ENCODE measurements around the gene TMEM178B. TPM values are rescaled to one million over a fixed set of nuclear protein-coding genes. Genes with fewer than 3 reads are reported as not detected.

Gene TMEM178B
- total RNA-seq, 2 donors from 2014 or later: 0.18 to 0.25 TPM

- H3K36me3 Mint-ChIP-seq: no peaks in the 10 kb centered on the region
- no peak for DNase-seq (ENCODE audit: low spot score in 2 of 2)
- ATAC-seq: no peak
- H3K9me3 Mint-ChIP-seq: peaks cover 0 to 3% of the 10 kb centered on the region in 2 donors
- no peak overlapping the region for H3K27ac Mint-ChIP-seq
These were observed 177.3 kb downstream of the TMEM178B start for GRCh38 chr7:141251180-141251579.

GRCh38 chr7:141251957-141252356 lies 178.1 kb downstream of the TMEM178B start:
- Mint-ChIP-seq H3K27ac (no peak overlapping the region), H3K9me3 (peaks cover 7 to 8% of the 10 kb centered on the region in 2 donors), H3K36me3 (no peaks in the 10 kb centered on the region)
- DNase-seq (ENCODE audit: low spot score in 2 of 2): no peak
- no peak for ATAC-seq

- peaks cover 6 to 13% of the 10 kb centered on the region in 2 donors for H3K36me3 Mint-ChIP-seq
- DNase-seq (ENCODE audit: low spot score in 2 of 2) (no peak), ATAC-seq (no peak)
- H3K9me3 Mint-ChIP-seq: peaks cover 25% of the 10 kb centered on the region in 2 donors
- H3K27ac Mint-ChIP-seq: no peak overlapping the region
These were observed 183.7 kb downstream of the TMEM178B start for GRCh38 chr7:141257597-141257996.

GRCh38 chr7:141258559-141258958 lies 184.7 kb downstream of the TMEM178B start:
- Mint-ChIP-seq H3K36me3 (peaks cover 6 to 13% of the 10 kb centered on the region in 2 donors), H3K27ac (no peak overlapping the region), H3K9me3 (peaks cover 25% of the 10 kb centered on the region in 2 donors)
- DNase-seq (ENCODE audit: low spot score in 2 of 2): no peak
- ATAC-seq: no peak

GRCh38 chr7:141262101-141263090 lies 188.5 kb downstream of the TMEM178B start:
- no peak for DNase-seq (ENCODE audit: low spot score in 2 of 2)
- Mint-ChIP-seq H3K27ac (no peak overlapping the region), H3K36me3 (peaks cover 6 to 13% of the 10 kb centered on the region in 2 donors), H3K9me3 (peaks cover 17 to 18% of the 10 kb centered on the region in 2 donors)
- no peak for ATAC-seq

DNA sequence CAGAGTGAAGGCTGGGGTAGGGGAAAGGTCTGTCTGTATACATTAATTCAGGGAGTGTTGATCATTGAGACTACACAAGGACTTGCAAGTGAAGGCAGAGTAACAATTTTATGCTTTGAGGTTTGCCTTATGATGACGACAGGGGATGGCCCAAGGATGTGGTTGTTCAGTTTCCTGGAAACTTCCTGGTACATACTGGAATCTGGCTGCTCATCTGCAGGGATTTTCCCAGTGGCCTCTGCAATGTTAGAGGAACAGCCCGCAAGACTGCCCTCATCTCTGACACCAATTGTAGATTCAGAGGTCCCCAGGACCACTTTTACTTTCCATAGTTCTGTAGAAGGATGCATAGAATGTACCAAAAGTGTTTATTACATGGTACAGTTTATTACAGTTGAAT lies 189.6 kb downstream of the TMEM178B start:
- ATAC-seq: peak in 1 of 2 donors; percentile 18
- DNase-seq (ENCODE audit: low spot score in 2 of 2): no peak
- H3K9me3 Mint-ChIP-seq: peaks cover 14 to 16% of the 10 kb centered on the region in 2 donors
- H3K36me3 Mint-ChIP-seq: peaks cover 6 to 13% of the 10 kb centered on the region in 2 donors
- no peak overlapping the region for H3K27ac Mint-ChIP-seq

DNA sequence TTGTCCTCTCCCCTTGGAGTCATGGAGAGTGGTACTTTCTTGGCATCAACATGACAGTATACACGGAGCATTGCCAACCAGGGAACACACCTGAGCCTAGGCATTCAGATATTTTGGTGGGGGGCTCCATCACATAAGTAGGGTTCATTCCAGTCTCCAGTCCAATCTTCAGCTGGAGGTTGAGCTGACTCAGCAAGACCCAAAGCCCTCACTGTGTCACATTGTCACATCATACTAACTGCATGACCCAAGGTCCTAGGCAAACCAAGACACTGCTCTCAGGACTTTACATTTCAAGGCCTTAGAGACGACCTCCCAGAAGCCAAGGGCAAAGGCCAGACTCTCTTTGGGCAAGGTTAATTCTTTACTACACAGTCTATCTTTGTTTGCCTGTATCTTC lies 190.1 kb downstream of the TMEM178B start:
- no peak overlapping the region for H3K27ac Mint-ChIP-seq
- H3K9me3 Mint-ChIP-seq: peaks cover 9 to 12% of the 10 kb centered on the region in 2 donors
- DNase-seq (ENCODE audit: low spot score in 2 of 2) (no peak), ATAC-seq (no peak)
- H3K36me3 Mint-ChIP-seq: peaks cover 2 to 9% of the 10 kb centered on the region in 2 donors

- no peak for ATAC-seq
- peaks cover 0 to 8% of the 10 kb centered on the region in 2 donors for H3K36me3 Mint-ChIP-seq
These were observed 190.6 kb downstream of the TMEM178B start for GRCh38 chr7:141264511-141264910.

GRCh38 chr7:141265668-141266067 lies 191.8 kb downstream of the TMEM178B start:
- ATAC-seq (no peak), DNase-seq (ENCODE audit: low spot score in 2 of 2) (no peak)
- Mint-ChIP-seq H3K27ac (no peak overlapping the region), H3K9me3 (no peaks in the 10 kb centered on the region), H3K36me3 (no peaks in the 10 kb centered on the region)

More at GRCh38 chr7:141264511-141264910, 190.6 kb downstream of the TMEM178B start:
- Mint-ChIP-seq H3K27ac (no peak overlapping the region), H3K9me3 (peaks cover 7 to 8% of the 10 kb centered on the region in 2 donors)
- DNase-seq (ENCODE audit: low spot score in 2 of 2): no peak

DNA sequence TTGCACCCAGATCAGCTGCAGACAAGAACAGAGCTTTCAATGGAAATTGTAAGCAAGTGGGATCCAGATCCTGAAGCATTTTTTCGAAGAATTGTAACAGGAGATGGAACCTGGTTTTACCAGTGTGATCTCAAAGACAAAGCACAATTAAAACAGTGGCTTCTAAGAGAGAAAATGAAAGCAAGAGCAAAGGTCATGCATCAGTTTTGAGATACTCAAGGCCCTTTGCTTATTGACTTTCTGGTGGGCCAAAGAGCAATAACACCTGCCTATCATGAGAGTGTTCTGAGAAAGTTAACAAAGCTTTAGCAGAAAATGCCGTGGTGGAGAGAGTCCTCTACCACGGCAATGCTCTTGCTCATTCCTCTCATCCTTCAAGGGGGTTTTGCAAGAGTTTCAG lies 194.8 kb downstream of the TMEM178B start:
- DNase-seq (ENCODE audit: low spot score in 2 of 2): no peak
- ATAC-seq: no peak
- Mint-ChIP-seq H3K36me3 (no peaks in the 10 kb centered on the region), H3K9me3 (no peaks in the 10 kb centered on the region), H3K27ac (no peak overlapping the region)

DNA sequence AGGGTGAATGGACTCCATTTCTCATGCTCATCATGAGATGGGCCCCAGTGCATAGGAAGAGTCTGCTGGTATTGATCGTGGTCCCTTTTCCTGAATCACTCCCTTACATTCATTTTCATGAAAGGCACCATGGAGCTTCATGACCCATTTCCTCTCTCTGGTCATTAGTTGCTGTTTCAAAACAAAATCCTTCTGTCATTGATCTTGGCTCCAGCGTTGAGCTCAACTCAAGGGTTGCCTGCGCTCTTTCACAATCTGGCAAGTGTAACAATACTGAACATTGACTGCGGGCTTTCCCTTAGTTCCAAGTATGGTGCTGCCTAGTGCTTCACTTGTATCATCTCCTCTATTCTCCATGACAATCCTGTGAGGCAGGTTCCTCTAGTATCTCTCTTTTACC lies 197.6 kb downstream of the TMEM178B start:
- Mint-ChIP-seq H3K9me3 (no peaks in the 10 kb centered on the region), H3K27ac (no peak overlapping the region), H3K36me3 (no peaks in the 10 kb centered on the region)
- no peak for DNase-seq (ENCODE audit: low spot score in 2 of 2)
- ATAC-seq: no peak

- ATAC-seq: no peak
- Mint-ChIP-seq H3K27ac (no peak overlapping the region), H3K36me3 (no peaks in the 10 kb centered on the region), H3K9me3 (no peaks in the 10 kb centered on the region)
- no peak for DNase-seq (ENCODE audit: low spot score in 2 of 2)
These were observed 198.6 kb downstream of the TMEM178B start for GRCh38 chr7:141272417-141272816.

DNA sequence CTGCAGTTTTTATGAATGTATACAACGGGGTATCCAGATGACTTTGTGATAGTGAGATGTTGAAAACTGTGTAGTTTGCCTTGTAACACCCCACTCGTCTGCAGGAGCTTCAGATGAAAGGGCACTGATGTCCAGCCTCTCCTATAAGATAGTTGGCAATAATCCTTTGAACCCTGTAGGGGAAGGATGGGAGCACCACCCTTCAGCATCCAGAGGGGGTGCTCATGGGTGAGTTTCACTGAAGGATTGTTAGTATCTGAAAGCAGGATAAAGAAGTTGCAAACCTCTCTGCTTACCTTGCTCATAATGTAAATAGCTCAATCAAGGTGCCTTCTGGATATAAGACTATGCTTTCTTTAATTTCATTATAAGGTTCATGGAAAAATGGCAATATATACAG lies 201.5 kb downstream of the TMEM178B start:
- no peak for ATAC-seq
- no peak overlapping the region for H3K27ac Mint-ChIP-seq
- H3K36me3 Mint-ChIP-seq: no peaks in the 10 kb centered on the region
- H3K9me3 Mint-ChIP-seq: no peaks in the 10 kb centered on the region
- no peak for DNase-seq (ENCODE audit: low spot score in 2 of 2)

GRCh38 chr7:141276031-141276430 lies 202.2 kb downstream of the TMEM178B start:
- ATAC-seq (no peak), DNase-seq (ENCODE audit: low spot score in 2 of 2) (no peak)
- Mint-ChIP-seq H3K36me3 (no peaks in the 10 kb centered on the region), H3K27ac (no peak overlapping the region), H3K9me3 (no peaks in the 10 kb centered on the region)

DNA sequence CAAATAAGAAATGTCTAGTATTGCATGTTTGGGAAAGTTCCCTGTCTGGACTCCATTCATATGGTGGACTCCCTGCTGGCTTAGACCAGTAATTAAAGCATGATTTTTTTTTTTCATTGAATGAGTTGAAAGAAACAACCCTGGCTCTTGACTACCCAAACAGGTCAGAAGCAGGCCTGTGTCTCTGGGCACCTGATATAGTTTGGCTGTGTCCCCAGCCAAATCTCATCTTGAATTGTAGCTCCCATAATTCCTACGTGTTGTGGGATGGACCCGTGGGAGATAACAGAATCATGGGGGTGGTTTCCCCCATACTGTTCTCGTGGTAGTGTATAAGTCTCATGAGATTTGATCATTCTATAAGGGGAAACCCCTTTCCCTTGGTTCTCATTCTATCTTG lies 206.2 kb downstream of the TMEM178B start:
- Mint-ChIP-seq H3K9me3 (no peaks in the 10 kb centered on the region), H3K27ac (no peak overlapping the region), H3K36me3 (no peaks in the 10 kb centered on the region)
- DNase-seq (ENCODE audit: low spot score in 2 of 2) (no peak), ATAC-seq (no peak)

GRCh38 chr7:141281311-141281710 lies 207.4 kb downstream of the TMEM178B start:
- no peaks in the 10 kb centered on the region for H3K9me3 Mint-ChIP-seq
- H3K36me3 Mint-ChIP-seq: no peaks in the 10 kb centered on the region
- DNase-seq (ENCODE audit: low spot score in 2 of 2): no peak
- no peak for ATAC-seq
- no peak overlapping the region for H3K27ac Mint-ChIP-seq

DNA sequence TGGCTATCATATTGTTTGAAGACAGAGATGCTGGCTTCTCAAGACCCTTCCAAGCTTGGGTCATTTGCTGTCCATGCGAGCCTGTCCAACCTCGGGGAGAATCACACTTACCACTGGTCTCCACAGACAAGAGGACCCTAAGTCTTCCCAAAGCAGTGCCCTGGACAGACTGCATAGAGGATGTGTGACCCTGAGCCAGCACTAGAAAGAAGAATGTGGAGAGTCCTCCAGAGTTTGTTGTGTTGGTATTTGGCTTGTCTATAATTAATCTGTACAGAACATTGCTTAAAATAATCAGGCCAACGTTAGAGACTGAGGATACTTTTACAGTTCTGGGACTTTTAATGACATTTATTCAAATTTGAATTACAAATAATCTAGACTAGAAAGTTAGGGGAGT lies 212.7 kb downstream of the TMEM178B start:
- Mint-ChIP-seq H3K36me3 (no peaks in the 10 kb centered on the region), H3K9me3 (no peaks in the 10 kb centered on the region), H3K27ac (no peak overlapping the region)
- ATAC-seq (no peak), DNase-seq (ENCODE audit: low spot score in 2 of 2) (no peak)

GRCh38 chr7:141287936-141288335 lies 214.1 kb downstream of the TMEM178B start:
- H3K36me3 Mint-ChIP-seq: no peaks in the 10 kb centered on the region
- no peak for ATAC-seq
- H3K27ac Mint-ChIP-seq: no peak overlapping the region
- no peaks in the 10 kb centered on the region for H3K9me3 Mint-ChIP-seq
- DNase-seq (ENCODE audit: low spot score in 2 of 2): no peak

Measured in activated naive CD4-positive, alpha-beta T cell treated with anti-CD3 and anti-CD28 coated beads, Interleukin-2, amount 50 U/mL, for 72 hours (primary cell).